Fibroblast of pulmonary artery (primary cell): Measurements from ENCODE around the gene CUL4A.
"Not testable (repeated sequence)": the region's sequence is repeated elsewhere in the genome, so short reads cannot be mapped to it uniquely, and the experiment has no call there.

Source experiments
- DNase-seq: peaks from one replicate; pipeline ENCODE4 v3.0.0-alpha.2; 2010; ENCODE audit warnings: low read depth
- H3K4me3 ChIP-seq: replicated peaks from 2 replicates; pipeline ENCODE4 v1.5.1; 2011; ENCODE audit warnings: low read depth, mild to moderate bottlenecking, control low read depth, low read length, moderate library complexity
- CTCF ChIP-seq: IDR thresholded peaks from 2 replicates; pipeline ENCODE4 v1.5.1; 2011; ENCODE audit warnings: mild to moderate bottlenecking, control low read depth, low read length, inconsistent platforms; ENCODE audit errors: missing control alignments

CUL4A gene

GRCh38 chr13:113305208-113305607, 95.8 kb downstream of the CUL4A start:
- no peak for DNase-seq
- TF ChIP-seq CTCF: no peak
- no peak overlapping the region for H3K4me3 ChIP-seq

- no peak for DNase-seq
- no peak overlapping the region for H3K4me3 ChIP-seq
- TF ChIP-seq CTCF: no peak
Observed at GRCh38 chr13:113307491-113307890, 98.1 kb downstream of the CUL4A start.

GRCh38 chr13:113309473-113309872, 100.1 kb downstream of the CUL4A start:
- no peak overlapping the region for H3K4me3 ChIP-seq
- TF ChIP-seq CTCF: no peak
- no peak for DNase-seq

GRCh38 chr13:113314112-113314511, 104.7 kb downstream of the CUL4A start:
- H3K4me3 ChIP-seq, DNase-seq: not testable (repeated sequence)

GRCh38 chr13:113314895-113315470, 105.6 kb downstream of the CUL4A start:
- DNase-seq, H3K4me3 ChIP-seq: not testable (repeated sequence)

- H3K4me3 ChIP-seq: no peak overlapping the region
- no peak for TF ChIP-seq CTCF
- DNase-seq: no peak
Observed at GRCh38 chr13:113315992-113316391, 106.6 kb downstream of the CUL4A start.
